Measurements from ENCODE around the gene SFT2D3. TPM values are rescaled to one million over a fixed set of nuclear protein-coding genes. Genes with fewer than 3 reads are reported as not detected.

The SFT2D3 gene
- total RNA-seq, 1 donor from 2014 or later = 2.9 TPM

DNA sequence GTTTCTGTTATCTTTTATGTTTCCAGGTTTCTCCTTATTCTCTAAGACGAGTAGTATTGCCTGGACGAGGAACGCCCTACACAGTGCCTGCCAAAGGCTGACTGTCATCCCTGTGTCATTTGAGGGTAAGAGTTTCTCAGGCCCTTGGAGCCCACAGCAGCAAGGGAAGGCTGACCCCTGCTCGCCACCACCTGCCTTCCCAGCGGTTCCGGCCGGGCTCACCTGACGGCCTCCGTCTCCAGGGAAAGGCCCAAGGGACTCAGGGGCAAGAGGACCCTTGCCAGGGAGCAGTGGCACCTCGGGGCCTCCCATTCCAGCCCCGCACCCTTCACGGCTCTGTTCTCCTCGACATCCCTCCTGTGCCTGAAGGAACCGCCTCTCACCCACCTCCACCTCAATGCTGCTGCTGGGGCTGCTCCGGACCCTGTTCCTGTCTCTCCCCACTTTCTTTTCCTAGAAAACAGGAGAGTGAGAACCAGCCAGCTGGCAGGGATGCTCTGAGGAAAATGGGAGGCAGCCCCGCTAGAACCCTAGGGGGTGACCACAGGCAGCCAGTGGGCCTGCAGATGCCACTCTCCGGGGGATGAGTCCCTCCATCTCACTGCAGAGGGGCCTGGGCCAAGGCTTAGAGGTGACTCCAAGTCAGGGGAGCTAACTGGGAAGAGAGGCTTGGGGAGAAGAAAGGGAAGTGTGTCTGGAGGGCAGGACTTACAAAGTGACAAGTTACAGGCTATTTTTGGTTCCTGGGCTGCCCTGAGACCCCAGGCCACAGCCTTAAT lies 27.8 kb upstream of the SFT2D3 start:
- intact Hi-C loops (cut with micrococcal nuclease) = no loop called here
- Histone ChIP-seq H3K4me1 (peaks cover 94% of the 10 kb centered on the region), H3K9me3 (replicated peaks) (no peaks in the 10 kb centered on the region), H3K4me3 (peak overlapping the region; percentile 94), H3K27ac (replicated peaks) (peak overlapping the region; percentile 99), H3K27me3 (ENCODE audit: low read depth) (no peaks in the 10 kb centered on the region), H3K36me3 (peaks cover 22% of the 10 kb centered on the region)
- TF ChIP-seq, protein P1, sequence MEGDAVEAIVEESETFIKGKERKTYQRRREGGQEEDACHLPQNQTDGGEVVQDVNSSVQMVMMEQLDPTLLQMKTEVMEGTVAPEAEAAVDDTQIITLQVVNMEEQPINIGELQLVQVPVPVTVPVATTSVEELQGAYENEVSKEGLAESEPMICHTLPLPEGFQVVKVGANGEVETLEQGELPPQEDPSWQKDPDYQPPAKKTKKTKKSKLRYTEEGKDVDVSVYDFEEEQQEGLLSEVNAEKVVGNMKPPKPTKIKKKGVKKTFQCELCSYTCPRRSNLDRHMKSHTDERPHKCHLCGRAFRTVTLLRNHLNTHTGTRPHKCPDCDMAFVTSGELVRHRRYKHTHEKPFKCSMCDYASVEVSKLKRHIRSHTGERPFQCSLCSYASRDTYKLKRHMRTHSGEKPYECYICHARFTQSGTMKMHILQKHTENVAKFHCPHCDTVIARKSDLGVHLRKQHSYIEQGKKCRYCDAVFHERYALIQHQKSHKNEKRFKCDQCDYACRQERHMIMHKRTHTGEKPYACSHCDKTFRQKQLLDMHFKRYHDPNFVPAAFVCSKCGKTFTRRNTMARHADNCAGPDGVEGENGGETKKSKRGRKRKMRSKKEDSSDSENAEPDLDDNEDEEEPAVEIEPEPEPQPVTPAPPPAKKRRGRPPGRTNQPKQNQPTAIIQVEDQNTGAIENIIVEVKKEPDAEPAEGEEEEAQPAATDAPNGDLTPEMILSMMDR (IDR thresholded peaks at IDR 0.05; ENCODE audit: borderline replicate concordance) = no peak
- no peak for DNase-seq

DNA sequence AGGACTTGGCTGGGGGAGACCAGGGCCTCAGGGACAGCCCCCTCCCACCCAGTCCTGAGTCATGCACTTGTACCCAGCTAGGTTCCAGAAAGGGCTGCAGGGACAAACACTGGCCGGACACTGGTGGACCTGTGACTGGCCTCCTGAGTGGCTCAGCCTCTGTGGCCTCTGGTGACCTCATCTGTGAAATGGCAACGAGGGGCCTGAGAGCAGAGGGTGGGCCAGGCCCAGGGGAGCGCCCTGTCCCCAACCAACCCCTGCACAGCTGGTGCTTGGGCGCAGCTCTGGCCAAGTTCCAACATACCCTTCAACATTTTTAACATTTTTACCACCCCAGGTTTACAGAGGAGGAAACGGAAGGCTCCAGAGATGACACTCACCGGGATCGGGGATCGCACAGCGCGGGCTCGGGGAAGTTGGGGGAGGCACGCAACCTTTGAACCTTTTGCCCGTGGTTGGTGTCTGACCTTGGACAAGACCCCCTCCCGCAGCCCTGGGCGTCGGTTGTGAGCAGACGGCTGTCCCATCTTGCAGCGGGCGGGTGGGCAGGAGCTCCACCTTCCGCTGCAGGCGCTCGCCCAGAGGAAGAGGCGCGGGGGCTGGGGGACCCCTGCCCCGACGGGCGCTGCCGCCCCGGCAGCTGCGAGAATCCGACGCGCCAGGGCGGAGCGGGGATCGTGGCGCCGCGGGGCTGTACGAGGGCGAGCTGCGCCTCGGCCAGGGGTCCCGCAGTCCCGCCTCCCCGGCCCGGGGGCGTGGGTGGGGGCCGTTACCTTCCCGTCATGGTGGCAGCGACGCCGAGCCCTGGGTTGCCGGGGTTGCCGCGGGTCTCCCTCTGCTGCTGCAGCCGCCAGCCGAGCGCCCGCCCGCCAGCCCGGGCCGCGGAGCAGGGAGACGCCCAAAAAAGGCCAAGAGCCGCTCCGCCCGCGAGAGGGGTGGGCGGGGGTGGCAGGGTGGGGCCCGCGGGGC lies 26.8 kb upstream of the SFT2D3 start:
- Histone ChIP-seq H3K4me3 (peak overlapping the region; percentile 94), H3K36me3 (peaks cover 22% of the 10 kb centered on the region), H3K27ac (replicated peaks) (peak overlapping the region; percentile 99), H3K27me3 (ENCODE audit: low read depth) (no peaks in the 10 kb centered on the region), H3K9me3 (replicated peaks) (no peaks in the 10 kb centered on the region), H3K4me1 (peaks cover 94% of the 10 kb centered on the region)
- TF ChIP-seq, protein P1 (IDR thresholded peaks at IDR 0.05; ENCODE audit: borderline replicate concordance) = no peak
- DNase-seq = peak; percentile 62
- intact Hi-C loops (cut with micrococcal nuclease) = no loop called here

DNA sequence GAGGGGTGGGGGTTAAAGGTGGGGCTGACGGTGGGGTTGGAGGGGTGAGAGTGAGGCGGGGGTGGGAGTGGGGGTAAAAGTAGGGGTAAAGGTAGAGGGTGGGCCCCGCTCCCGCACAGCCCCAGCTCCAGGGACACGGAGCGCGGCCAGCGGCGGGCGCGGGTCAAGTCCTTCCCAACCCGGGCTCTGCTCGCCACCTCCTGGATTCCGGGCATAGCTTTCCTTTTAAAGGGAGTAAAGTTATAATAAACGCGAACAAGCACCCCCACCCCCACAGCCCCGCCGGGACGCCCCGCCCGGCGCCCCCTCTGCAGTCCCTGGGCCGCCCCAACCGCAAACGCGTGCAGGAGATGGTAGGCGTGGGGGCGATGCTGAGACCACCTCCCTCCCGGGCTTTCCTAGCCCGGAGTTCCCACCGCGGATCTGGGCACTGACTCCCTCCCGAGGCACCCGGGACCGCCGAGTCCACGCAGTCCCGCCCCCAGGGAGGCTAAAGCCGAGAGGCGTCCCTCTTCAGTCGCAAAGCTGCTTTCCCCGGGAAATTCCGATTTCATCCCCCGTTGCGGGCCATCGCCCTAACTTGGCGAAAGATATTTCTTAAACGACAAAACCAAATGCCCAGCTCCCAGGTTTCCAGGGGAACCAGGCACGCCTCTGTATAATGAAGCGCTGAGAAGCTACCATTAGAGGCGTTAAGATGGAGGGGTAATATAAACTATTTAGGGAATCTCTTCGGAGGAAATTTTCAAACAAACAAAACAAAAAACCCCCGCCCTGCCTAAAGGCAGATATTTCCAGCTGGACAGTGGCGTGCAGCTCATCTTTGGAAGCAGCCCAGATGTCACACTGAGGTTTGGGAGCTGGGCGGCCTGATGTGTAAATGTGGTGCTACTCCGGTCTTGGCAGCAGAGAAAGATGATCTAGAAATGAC lies 25.7 kb upstream of the SFT2D3 start, which contains the start of gene LIMS2:
Gene LIMS2 (minus strand): TSS at position 200 of the 931 bp plus-strand sequence. CDS start 506 bp downstream, outside the sequence.
- intact Hi-C loops (cut with micrococcal nuclease) = no loop called here
- TF ChIP-seq, protein P1 (IDR thresholded peaks at IDR 0.05; ENCODE audit: borderline replicate concordance) = peak; percentile 45

DNA sequence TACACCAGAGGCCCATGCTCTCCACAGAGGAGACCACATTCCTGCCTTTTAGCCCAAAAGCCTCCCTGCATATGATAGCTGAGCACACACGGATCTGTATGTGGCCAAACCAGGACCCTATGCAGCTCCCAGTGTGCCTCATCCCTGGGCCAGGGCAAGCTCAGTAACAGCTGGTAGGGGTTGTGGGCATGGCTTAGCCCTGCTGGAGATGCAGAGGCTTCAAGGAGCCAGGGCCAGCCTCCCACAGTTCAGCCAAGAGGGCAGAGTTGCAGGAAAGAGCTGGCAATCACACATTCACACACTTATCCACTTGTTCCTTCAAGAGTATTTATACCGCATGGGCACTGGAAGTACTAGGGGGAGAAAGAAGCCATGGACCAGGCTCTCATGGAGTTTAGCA lies 24.4 kb upstream of the SFT2D3 start:
- peaks cover 89% of the 10 kb centered on the region for H3K4me1 ChIP-seq
- TF ChIP-seq, protein P1 (IDR thresholded peaks at IDR 0.05; ENCODE audit: borderline replicate concordance) = no peak
- intact Hi-C loops (cut with micrococcal nuclease) = no loop called here
- no peak for DNase-seq
- H3K27me3 ChIP-seq (ENCODE audit: low read depth) = no peaks in the 10 kb centered on the region
- H3K27ac ChIP-seq (replicated peaks) = peak overlapping the region; percentile 99
- H3K9me3 ChIP-seq (replicated peaks) = no peaks in the 10 kb centered on the region
- no peak overlapping the region for H3K4me3 ChIP-seq
- H3K36me3 ChIP-seq = peaks cover 2% of the 10 kb centered on the region

More for the DNA sequence above, 25.7 kb upstream of the SFT2D3 start, which contains the start of gene LIMS2:
- Histone ChIP-seq H3K4me1 (peaks cover 88% of the 10 kb centered on the region), H3K36me3 (peaks cover 12% of the 10 kb centered on the region), H3K27me3 (ENCODE audit: low read depth) (no peaks in the 10 kb centered on the region), H3K27ac (replicated peaks) (peak within 1 kb of the TSS; percentile 99), H3K9me3 (replicated peaks) (no peaks in the 10 kb centered on the region), H3K4me3 (peak within 1 kb of the TSS; percentile 94)
- DNase-seq = peak; percentile 68
